ENCODE measurements around the gene CDH12. TPM values are rescaled to one million over a fixed set of nuclear protein-coding genes. Genes with fewer than 3 reads are reported as not detected.

The CDH12 gene
- total RNA-seq, 1 donor from 2014 or later = not detected

DNA sequence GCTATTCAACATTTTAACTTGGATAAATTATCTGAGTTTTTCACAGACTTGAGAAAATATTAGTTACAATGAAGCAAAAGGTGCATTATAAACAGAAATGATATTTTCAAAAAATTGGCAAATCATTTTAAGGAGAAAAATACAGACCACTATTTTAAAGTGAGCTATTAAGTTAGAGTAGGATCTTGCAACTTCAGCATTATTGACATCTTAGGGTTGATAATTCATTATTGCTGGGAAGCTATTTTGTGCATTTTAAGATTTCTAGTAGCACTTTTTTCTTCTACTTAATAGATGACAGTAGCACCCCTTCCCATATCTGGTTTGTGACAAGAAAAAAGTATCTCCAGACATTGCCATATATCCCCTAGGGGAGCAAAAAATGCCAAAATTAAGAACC is 774.1 kb downstream of the CDH12 start:
- H3K36me3 ChIP-seq (ENCODE audit: insufficient read depth, low read length) = no peaks in the 10 kb centered on the region
- no peaks in the 10 kb centered on the region for H3K4me1 ChIP-seq (ENCODE audit: insufficient read depth, low read length)
- H3K9me3 Mint-ChIP-seq (ENCODE audit: unreplicated experiment) = no peaks in the 10 kb centered on the region
- no peak overlapping the region for H3K4me2 ChIP-seq (ENCODE audit: low read length)
- no peak overlapping the region for H3K4me3 ChIP-seq (ENCODE audit: insufficient read depth, low read depth, low read length)
- no peaks in the 10 kb centered on the region for H3K9me3 ChIP-seq (ENCODE audit: insufficient read depth, low read depth, low read length)
- no peak overlapping the region for H2AFZ ChIP-seq (ENCODE audit: low read depth, low read length)
- H3K27me3 Mint-ChIP-seq (ENCODE audit: low read depth, unreplicated experiment) = no peaks in the 10 kb centered on the region
- no peaks in the 10 kb centered on the region for H4K20me1 ChIP-seq (ENCODE audit: insufficient read depth, low read length)
- TF ChIP-seq EZH2 (IDR thresholded peaks at IDR 0.05; ENCODE audit: insufficient read depth, low read length) = no peak
- TF ChIP-seq, protein P1, sequence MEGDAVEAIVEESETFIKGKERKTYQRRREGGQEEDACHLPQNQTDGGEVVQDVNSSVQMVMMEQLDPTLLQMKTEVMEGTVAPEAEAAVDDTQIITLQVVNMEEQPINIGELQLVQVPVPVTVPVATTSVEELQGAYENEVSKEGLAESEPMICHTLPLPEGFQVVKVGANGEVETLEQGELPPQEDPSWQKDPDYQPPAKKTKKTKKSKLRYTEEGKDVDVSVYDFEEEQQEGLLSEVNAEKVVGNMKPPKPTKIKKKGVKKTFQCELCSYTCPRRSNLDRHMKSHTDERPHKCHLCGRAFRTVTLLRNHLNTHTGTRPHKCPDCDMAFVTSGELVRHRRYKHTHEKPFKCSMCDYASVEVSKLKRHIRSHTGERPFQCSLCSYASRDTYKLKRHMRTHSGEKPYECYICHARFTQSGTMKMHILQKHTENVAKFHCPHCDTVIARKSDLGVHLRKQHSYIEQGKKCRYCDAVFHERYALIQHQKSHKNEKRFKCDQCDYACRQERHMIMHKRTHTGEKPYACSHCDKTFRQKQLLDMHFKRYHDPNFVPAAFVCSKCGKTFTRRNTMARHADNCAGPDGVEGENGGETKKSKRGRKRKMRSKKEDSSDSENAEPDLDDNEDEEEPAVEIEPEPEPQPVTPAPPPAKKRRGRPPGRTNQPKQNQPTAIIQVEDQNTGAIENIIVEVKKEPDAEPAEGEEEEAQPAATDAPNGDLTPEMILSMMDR (IDR thresholded peaks at IDR 0.05; ENCODE audit: insufficient read depth, low read depth, low read length) = no peak
- no peak overlapping the region for H3K27ac Mint-ChIP-seq (ENCODE audit: unreplicated experiment)
- no peaks in the 10 kb centered on the region for H3K79me2 ChIP-seq (ENCODE audit: insufficient read depth, low read length)
- no peaks in the 10 kb centered on the region for H3K4me1 Mint-ChIP-seq (ENCODE audit: low read depth, unreplicated experiment)
- H3K27ac ChIP-seq (ENCODE audit: low read depth, low read length) = no peak overlapping the region
- no peak for DNase-seq (ENCODE audit: low read depth)
- no peak overlapping the region for H3K9ac ChIP-seq (ENCODE audit: low read length)
- FAIRE-seq = no peak
- H3K36me3 Mint-ChIP-seq (ENCODE audit: low read depth, unreplicated experiment) = no peaks in the 10 kb centered on the region
- no peak overlapping the region for H3K4me3 Mint-ChIP-seq (ENCODE audit: unreplicated experiment)
- no peaks in the 10 kb centered on the region for H3K27me3 ChIP-seq (ENCODE audit: insufficient read depth, low read length)

GRCh38 chr5:22076586-22076985 is 776.6 kb downstream of the CDH12 start:
- no peaks in the 10 kb centered on the region for H3K4me1 ChIP-seq (ENCODE audit: insufficient read depth, low read length)
- no peak overlapping the region for H3K4me2 ChIP-seq (ENCODE audit: low read length)
- Mint-ChIP-seq H3K9me3 (ENCODE audit: unreplicated experiment) (no peaks in the 10 kb centered on the region), H3K4me3 (ENCODE audit: unreplicated experiment) (no peak overlapping the region), H3K36me3 (ENCODE audit: low read depth, unreplicated experiment) (no peaks in the 10 kb centered on the region), H3K4me1 (ENCODE audit: low read depth, unreplicated experiment) (no peaks in the 10 kb centered on the region), H3K27ac (ENCODE audit: unreplicated experiment) (no peak overlapping the region), H3K27me3 (ENCODE audit: low read depth, unreplicated experiment) (no peaks in the 10 kb centered on the region)
- no peaks in the 10 kb centered on the region for H3K36me3 ChIP-seq (ENCODE audit: insufficient read depth, low read length)
- FAIRE-seq (no peak), DNase-seq (ENCODE audit: low read depth) (no peak)
- H4K20me1 ChIP-seq (ENCODE audit: insufficient read depth, low read length) = no peaks in the 10 kb centered on the region
- H3K79me2 ChIP-seq (ENCODE audit: insufficient read depth, low read length) = no peaks in the 10 kb centered on the region
- no peak overlapping the region for H3K9ac ChIP-seq (ENCODE audit: low read length)
- H3K27ac ChIP-seq (ENCODE audit: low read depth, low read length) = no peak overlapping the region
- TF ChIP-seq EZH2 (IDR thresholded peaks at IDR 0.05; ENCODE audit: insufficient read depth, low read length) = no peak
- TF ChIP-seq, protein P1 (IDR thresholded peaks at IDR 0.05; ENCODE audit: insufficient read depth, low read depth, low read length) = no peak
- no peaks in the 10 kb centered on the region for H3K9me3 ChIP-seq (ENCODE audit: insufficient read depth, low read depth, low read length)
- no peak overlapping the region for H3K4me3 ChIP-seq (ENCODE audit: insufficient read depth, low read depth, low read length)
- no peak overlapping the region for H2AFZ ChIP-seq (ENCODE audit: low read depth, low read length)
- no peaks in the 10 kb centered on the region for H3K27me3 ChIP-seq (ENCODE audit: insufficient read depth, low read length)

GRCh38 chr5:22070186-22070728 is 782.9 kb downstream of the CDH12 start:
- Histone ChIP-seq H3K36me3 (ENCODE audit: insufficient read depth, low read length) (no peaks in the 10 kb centered on the region), H3K4me1 (ENCODE audit: insufficient read depth, low read length) (no peaks in the 10 kb centered on the region), H2AFZ (ENCODE audit: low read depth, low read length) (no peak overlapping the region), H3K4me3 (ENCODE audit: insufficient read depth, low read depth, low read length) (no peak overlapping the region), H4K20me1 (ENCODE audit: insufficient read depth, low read length) (no peaks in the 10 kb centered on the region), H3K27me3 (ENCODE audit: insufficient read depth, low read length) (no peaks in the 10 kb centered on the region), H3K9me3 (ENCODE audit: insufficient read depth, low read depth, low read length) (no peaks in the 10 kb centered on the region), H3K4me2 (ENCODE audit: low read length) (no peak overlapping the region), H3K27ac (ENCODE audit: low read depth, low read length) (no peak overlapping the region), H3K79me2 (ENCODE audit: insufficient read depth, low read length) (no peaks in the 10 kb centered on the region), H3K9ac (ENCODE audit: low read length) (no peak overlapping the region)
- TF ChIP-seq, protein P1 (IDR thresholded peaks at IDR 0.05; ENCODE audit: insufficient read depth, low read depth, low read length) = no peak
- no peak for TF ChIP-seq EZH2 (IDR thresholded peaks at IDR 0.05; ENCODE audit: insufficient read depth, low read length)
- H3K4me1 Mint-ChIP-seq (ENCODE audit: low read depth, unreplicated experiment) = no peaks in the 10 kb centered on the region
- no peaks in the 10 kb centered on the region for H3K9me3 Mint-ChIP-seq (ENCODE audit: unreplicated experiment)
- FAIRE-seq = no peak
- DNase-seq (ENCODE audit: low read depth) = no peak
- H3K36me3 Mint-ChIP-seq (ENCODE audit: low read depth, unreplicated experiment) = no peaks in the 10 kb centered on the region
- H3K27ac Mint-ChIP-seq (ENCODE audit: unreplicated experiment) = no peak overlapping the region
- no peak overlapping the region for H3K4me3 Mint-ChIP-seq (ENCODE audit: unreplicated experiment)
- H3K27me3 Mint-ChIP-seq (ENCODE audit: low read depth, unreplicated experiment) = no peaks in the 10 kb centered on the region
